T-helper 2 cell treated with Interferon-gamma antibody and Interleukin-4, amounts not matched to agents 100 ng/mL and 5 ng/mL, for 36 hours (primary cell): Measurements from ENCODE around the gene NPTN. TPM values are rescaled to one million over a fixed set of nuclear protein-coding genes. Genes with fewer than 3 reads are reported as not detected.

Source experiments
- intact Hi-C: fragments of 100-400 bp; cut with micrococcal nuclease; formaldehyde crosslinking; loops from one replicate; pipeline ENCODE4 v1.15.1; 2023
- total RNA-seq: library from RNA; stranded (reverse); gene quantifications from 2 replicates; pipeline ENCODE4 v1.2.3, GENCODE V29; 2022

NPTN gene
- total RNA-seq, 1 donor from 2014 or later, result 42.5 TPM

DNA sequence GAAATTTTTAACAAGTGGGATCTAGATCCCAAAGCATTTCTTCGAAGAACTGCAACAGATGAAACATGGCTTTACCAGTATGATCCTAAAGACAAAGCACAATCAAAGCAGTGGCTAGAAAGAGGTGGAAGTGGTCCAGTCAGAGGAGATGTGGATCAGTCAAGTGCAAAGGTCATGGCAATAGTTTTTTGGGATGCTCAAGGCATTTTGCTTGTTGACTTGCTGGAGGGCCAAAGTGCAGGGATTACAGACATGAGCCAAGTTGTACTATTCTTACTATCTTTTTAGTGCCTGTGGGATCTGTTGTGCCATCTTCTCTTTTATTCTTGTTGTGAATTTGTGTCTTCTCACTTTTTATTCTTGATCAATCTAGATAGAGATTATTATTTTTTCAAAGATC lies 108.3 kb downstream of the NPTN start:
- intact Hi-C loops, result no loop called here

DNA sequence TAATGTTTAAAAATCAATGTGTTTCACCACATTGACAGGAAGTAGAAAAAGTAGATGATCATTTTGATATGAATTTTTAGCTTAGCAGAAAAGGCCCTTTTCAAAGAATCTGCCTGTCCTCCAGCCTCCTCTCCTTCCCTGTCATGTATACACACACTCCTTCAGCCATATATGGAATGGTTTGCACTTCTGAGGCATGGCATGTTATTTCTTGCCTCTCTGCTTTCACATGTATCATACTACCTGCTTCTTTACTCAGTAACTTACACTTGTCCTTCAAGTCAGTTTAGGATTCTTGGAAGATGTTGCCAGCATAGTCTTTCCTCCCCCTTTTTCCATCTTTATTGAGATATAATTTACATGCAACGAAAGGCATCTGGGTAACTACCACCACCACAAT lies 111.2 kb downstream of the NPTN start:
- intact Hi-C loops, result no loop called here

DNA sequence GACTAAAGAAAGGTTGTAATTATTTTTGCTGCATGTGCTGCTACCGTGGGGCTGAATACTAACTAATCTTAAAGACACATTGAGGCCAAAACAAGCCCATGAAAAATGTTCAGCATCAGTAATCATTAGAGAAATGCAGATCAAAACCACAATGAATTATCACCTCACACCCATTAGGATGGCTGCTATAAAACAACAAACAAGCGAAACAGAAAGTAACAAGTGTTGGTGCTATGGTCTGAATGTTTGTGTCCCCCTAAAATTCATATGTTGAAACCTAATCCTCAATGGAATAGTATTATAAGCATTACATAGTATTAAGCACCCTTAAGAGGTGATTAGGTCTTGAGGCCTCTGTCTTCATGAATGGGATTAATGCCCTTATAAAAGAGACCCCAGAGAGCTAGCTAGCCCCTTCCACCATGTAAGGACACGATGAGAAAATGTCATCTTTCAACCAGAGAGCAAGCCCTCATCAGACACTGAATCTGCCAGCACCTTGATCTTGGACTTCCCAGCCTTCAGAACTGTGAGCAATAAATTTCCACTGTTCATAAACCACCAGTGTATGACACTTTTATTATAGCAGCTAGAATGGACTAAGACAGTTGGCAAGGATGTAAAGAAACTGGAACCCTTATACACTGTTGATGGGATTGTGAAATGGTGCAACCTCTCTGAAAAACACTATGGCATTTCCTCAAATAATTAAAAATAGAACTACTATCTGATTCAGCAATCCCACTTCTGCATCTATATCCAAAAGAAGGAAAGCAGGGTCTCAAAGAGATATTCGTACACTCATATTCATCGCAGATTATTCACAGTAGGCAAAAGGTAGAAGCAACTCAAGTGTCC lies 114.1 kb downstream of the NPTN start:
- intact Hi-C loops, result no loop called here

DNA sequence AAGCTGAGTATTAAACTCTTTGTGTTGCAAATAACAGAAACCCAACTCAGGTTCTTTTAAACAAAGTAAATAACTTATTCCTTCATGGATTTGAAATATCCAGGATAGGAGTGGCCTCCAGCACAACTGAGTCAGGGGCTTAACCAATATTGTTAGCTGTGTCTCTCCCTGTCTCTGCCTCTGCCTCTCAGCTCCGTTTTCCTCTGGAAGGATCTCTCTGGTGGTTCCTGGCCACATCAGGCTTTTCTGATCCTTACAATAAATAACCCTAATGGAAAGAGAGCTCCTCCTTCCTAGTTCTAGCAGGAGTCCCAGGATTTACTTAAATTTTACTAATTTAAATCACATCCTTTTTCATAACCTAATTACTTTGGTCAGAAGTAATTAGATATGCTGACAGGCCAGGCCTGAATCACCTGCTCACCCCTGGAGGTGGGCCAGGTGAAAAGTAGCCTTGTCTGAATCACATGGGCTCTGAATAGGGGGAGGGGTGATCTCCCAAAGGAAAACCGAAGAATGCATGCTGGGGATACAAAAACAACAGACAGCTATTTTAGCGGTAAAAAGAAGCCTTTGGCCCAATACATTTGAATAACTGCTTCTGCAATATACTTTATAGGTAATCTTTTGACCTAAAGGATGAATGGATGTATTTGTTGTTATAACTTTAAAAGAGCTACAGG lies 114.9 kb downstream of the NPTN start:
- intact Hi-C loops, result no loop called here

DNA sequence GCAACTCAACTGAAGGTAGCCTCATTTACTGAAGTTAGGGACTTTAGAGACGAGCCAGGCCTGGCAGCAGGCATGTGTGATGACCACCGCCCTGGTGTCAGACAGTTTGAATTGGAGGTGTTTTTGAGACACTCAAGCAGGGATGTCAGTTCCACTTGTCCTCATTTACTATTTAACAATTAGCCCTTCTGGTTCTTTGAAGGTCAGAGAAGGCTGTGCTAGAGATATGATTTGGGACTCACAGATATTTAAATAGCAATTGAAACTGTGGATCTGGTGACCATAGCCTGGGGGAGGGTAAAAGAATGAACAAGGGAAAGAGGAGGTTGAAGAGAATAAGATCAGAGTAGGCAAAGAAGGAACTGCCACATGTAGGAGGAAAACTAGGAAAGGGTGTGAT lies 115.6 kb downstream of the NPTN start:
- intact Hi-C loops, result no loop called here

DNA sequence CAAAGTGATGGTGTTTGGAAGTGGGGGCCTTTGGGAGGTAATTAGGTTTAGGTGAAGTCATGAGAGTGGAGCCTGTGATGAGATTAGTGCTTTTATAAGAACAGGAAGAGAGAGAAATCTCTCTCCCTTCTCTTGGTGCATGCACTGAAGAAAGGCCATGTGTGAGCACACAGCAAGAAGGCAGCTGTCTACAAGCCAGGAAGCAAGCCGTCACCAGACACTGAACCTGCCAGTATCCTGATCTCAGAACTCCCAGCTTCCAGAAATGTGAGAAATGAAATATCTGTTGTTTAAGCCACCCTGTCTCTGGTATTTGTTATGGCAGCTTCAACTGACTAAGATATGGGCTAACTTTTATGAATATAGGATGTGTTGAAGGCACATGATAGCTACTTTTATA lies 117.7 kb downstream of the NPTN start:
- intact Hi-C loops, result no loop called here

Other genes starting within 250 kb of the NPTN start
- gene REC114, start 190.2 kb downstream of the NPTN start, total RNA-seq, result not detected in 2 replicates
- 1.1 and 2.8 TPM in 2 replicates for gene CD276, start 51.0 kb upstream of the NPTN start, total RNA-seq
- not detected in 2 replicates for gene INSYN1, start 120.0 kb upstream of the NPTN start, total RNA-seq
- not detected in 2 replicates for gene TBC1D21, start 240.2 kb upstream of the NPTN start, total RNA-seq